Central memory CD8-positive, alpha-beta T cell (primary cell): ENCODE data around the gene FYB1.

Experiments used
- ATAC-seq: fragments of 150-1000 bp; cut with Tn5 transposase; replicated peaks from 2 replicates; pipeline ENCODE4 v1.10.0; 2022; ENCODE audit warnings: mild to moderate bottlenecking, moderate FRiP score, moderate number of reproducible peaks; ENCODE audit not compliant: poor library complexity, severe bottlenecking; ENCODE audit errors: extremely low read depth
- DNase-seq, 2 donors: peaks; one replicate each; pipeline ENCODE4 v3.0.0; 2021; ENCODE audit warnings: low spot score in 2 of 2
- H3K27ac Mint-ChIP-seq: one replicate; pipeline ENCODE4 v1.8.0; 2022; ENCODE audit warnings: low read depth, mild to moderate bottlenecking, moderate library complexity, mixed read lengths
- H3K27me3 Mint-ChIP-seq: one replicate; pipeline ENCODE4 v1.8.0; 2022; ENCODE audit warnings: mixed read lengths
- H3K36me3 Mint-ChIP-seq: one replicate; pipeline ENCODE4 v1.8.0; 2022; ENCODE audit warnings: mild to moderate bottlenecking, moderate library complexity, mixed read lengths; ENCODE audit not compliant: insufficient read depth
- H3K4me1 Mint-ChIP-seq: one replicate; pipeline ENCODE4 v1.8.0; 2022; ENCODE audit warnings: mixed read lengths
- H3K4me3 Mint-ChIP-seq: one replicate; pipeline ENCODE4 v1.8.0; 2022; ENCODE audit warnings: mild to moderate bottlenecking, moderate library complexity, mixed read lengths
- H3K9me3 Mint-ChIP-seq: one replicate; pipeline ENCODE4 v1.8.0; 2022; ENCODE audit warnings: mixed read lengths

FYB1 gene

GRCh38 chr5:39200081-39200480 lies 19.3 kb downstream of the FYB1 start:
- Mint-ChIP-seq H3K27ac (peak overlapping the region; percentile 94), H3K4me1 (peaks cover 64% of the 10 kb centered on the region)

GRCh38 chr5:39199335-39199734 lies 20.0 kb downstream of the FYB1 start:
- DNase-seq (no peak), ATAC-seq (no peak)
- peaks cover 64% of the 10 kb centered on the region for H3K4me1 Mint-ChIP-seq
- peak overlapping the region; percentile 94 for H3K27ac Mint-ChIP-seq
- H3K36me3 Mint-ChIP-seq = peaks cover 36% of the 10 kb centered on the region
- peak overlapping the region; percentile 89 for H3K4me3 Mint-ChIP-seq
- no peaks in the 10 kb centered on the region for H3K27me3 Mint-ChIP-seq
- H3K9me3 Mint-ChIP-seq = no peaks in the 10 kb centered on the region

More at GRCh38 chr5:39200081-39200480, 19.3 kb downstream of the FYB1 start:
- DNase-seq (no peak), ATAC-seq (no peak)
- no peaks in the 10 kb centered on the region for H3K9me3 Mint-ChIP-seq
- H3K36me3 Mint-ChIP-seq = peaks cover 30% of the 10 kb centered on the region
- peak overlapping the region; percentile 89 for H3K4me3 Mint-ChIP-seq
- H3K27me3 Mint-ChIP-seq = no peaks in the 10 kb centered on the region

DNA sequence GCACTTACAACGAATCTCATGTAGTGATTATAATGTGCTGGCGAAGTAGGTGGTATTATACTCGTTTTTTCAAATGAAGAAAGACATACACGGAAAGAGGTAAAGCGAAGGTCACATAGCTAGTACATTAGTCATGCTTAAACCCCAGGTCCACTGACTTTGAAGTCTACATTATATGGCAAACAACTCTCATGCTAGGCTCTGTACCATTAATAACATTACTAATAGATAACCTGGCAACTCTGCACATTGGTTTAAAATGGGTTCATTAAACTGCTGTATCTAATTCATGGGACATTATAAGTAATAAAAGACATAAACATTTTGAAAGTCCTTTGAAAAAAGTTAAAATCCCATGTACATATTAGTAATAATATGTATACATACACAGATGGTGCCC lies 21.2 kb downstream of the FYB1 start:
- Mint-ChIP-seq H3K4me3 (peak overlapping the region; percentile 89), H3K27me3 (no peaks in the 10 kb centered on the region), H3K4me1 (peaks cover 66% of the 10 kb centered on the region), H3K9me3 (no peaks in the 10 kb centered on the region), H3K27ac (peak overlapping the region; percentile 52), H3K36me3 (peaks cover 40% of the 10 kb centered on the region)
- DNase-seq (no peak), ATAC-seq (peak; percentile 30)

- DNase-seq = peak in 1 of 2 donors; percentile 39
- Mint-ChIP-seq H3K9me3 (no peaks in the 10 kb centered on the region), H3K36me3 (peaks cover 37% of the 10 kb centered on the region), H3K27ac (peak overlapping the region; percentile 52), H3K4me1 (peaks cover 67% of the 10 kb centered on the region), H3K27me3 (no peaks in the 10 kb centered on the region), H3K4me3 (peak overlapping the region; percentile 89)
- ATAC-seq = peak; percentile 77
Measured at GRCh38 chr5:39197556-39197955, 21.8 kb downstream of the FYB1 start.

DNA sequence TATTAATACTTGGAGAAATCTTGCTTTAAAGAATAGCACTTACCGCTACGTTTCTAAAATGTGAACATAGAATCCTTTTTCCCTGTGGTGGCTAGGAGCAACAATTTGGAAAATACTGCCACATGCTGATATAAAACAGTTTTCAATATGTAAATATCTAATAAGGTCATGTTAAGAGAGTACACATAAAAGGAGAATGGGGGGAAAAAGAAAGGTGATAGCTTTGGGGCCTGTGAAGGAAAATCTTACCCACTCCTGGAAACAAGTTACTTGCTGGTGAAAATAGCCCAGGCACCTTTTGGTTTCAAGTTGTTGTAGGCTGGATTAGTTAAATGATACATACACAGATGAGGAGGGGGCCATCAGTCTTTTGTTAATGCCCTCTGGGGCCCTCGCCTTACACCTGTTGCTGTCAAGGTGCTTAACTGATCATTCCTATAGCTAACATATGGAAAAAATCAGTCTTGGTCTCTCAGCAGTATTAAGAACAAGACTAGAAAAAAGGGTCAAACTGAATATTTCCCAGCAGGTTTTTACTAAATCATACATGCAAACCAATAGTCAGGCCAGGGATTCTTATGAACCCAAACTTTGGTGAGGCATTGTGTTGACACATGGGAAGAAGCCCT lies 24.1 kb downstream of the FYB1 start:
- H3K4me1 Mint-ChIP-seq = peaks cover 66% of the 10 kb centered on the region
- DNase-seq (no peak), ATAC-seq (no peak)
- peak overlapping the region; percentile 71 for H3K4me3 Mint-ChIP-seq
- no peaks in the 10 kb centered on the region for H3K27me3 Mint-ChIP-seq
- H3K36me3 Mint-ChIP-seq = peaks cover 31% of the 10 kb centered on the region
- H3K9me3 Mint-ChIP-seq = no peaks in the 10 kb centered on the region
- H3K27ac Mint-ChIP-seq = peak overlapping the region; percentile 95

DNA sequence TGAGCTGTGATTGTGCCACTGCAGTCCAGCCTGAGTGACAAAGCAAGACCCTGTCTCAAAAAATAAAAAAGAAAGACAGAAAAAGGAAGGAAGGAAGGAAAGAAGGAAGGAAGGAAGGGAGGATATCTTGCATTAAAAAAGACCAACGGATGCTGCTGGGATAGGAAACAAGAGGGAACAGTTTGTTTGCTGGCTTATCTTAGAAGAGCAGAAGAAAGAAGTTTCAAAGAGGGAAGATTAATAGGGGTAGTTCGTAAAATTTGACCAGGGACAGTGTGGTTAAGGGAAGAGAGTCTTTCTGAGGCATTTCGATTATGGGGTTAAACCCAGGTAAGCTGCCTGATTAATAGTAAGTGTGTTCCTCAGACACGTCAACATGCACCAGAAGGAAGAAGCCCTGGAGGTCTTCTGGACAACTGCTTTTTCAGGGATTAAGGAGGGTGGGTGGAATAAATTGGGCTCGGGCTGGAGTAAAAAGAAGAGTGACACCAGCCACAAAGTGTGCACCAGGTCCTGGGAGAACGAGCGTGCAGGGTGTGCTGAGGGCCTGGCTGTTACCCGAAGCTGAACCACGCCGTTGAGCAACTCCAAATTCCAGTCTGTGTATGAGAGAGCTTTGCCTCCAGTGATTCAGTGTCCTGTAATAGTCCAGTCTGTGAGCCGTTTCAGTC lies 24.8 kb downstream of the FYB1 start:
- H3K27me3 Mint-ChIP-seq = no peaks in the 10 kb centered on the region
- H3K27ac Mint-ChIP-seq = peak overlapping the region; percentile 95
- H3K4me3 Mint-ChIP-seq = peak overlapping the region; percentile 71
- H3K9me3 Mint-ChIP-seq = no peaks in the 10 kb centered on the region
- peaks cover 30% of the 10 kb centered on the region for H3K36me3 Mint-ChIP-seq
- peaks cover 66% of the 10 kb centered on the region for H3K4me1 Mint-ChIP-seq
- DNase-seq (no peak), ATAC-seq (no peak)

DNA sequence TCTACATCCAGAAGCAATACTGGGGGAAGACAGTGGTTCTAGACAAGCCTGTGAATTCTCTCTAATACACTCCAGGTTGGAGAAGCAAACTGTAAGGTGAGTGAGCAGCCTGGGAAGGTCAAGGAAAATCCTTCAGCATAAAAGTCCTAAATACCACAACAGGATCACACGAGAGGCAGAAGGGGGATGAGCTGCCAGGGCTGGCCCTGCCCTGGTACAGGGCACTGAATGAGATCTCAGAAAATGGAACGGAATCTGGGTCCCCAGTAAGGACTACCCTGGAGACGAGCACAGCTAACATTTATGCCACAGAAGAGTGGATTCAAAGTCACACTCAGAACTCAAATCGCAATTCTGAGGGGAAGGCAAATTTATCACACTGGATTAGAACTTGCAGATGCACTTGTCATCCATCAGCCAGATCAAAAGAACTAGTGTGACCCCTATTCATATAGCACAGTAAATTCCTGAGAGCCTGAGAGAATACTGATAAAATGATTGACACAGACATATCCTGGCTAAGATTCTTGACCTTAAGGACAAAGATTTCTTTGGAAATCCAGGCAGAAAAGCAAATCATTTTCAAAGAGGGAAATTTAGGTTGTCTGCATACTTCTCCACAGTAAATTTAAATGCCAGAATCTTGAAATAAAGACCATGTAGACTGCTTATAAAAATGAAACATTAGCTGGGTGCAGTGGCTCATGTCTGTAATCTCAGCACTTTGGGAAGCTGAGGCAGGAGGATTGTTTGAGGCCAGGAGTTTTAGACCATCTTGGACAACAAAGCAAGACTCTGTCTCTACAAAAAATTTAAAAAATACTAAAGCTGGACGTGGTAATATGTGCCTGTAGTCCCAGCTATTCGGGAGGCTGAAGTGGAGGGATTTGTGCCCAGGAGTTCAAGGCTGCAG lies 25.6 kb downstream of the FYB1 start:
- no peaks in the 10 kb centered on the region for H3K9me3 Mint-ChIP-seq
- H3K27ac Mint-ChIP-seq = peak overlapping the region; percentile 95
- H3K4me1 Mint-ChIP-seq = peaks cover 73% of the 10 kb centered on the region
- H3K4me3 Mint-ChIP-seq = peak overlapping the region; percentile 71
- H3K36me3 Mint-ChIP-seq = peaks cover 34% of the 10 kb centered on the region
- DNase-seq (no peak), ATAC-seq (no peak)
- no peaks in the 10 kb centered on the region for H3K27me3 Mint-ChIP-seq

GRCh38 chr5:39192450-39193160 lies 26.8 kb downstream of the FYB1 start:
- peaks cover 85% of the 10 kb centered on the region for H3K4me1 Mint-ChIP-seq
- peak overlapping the region; percentile 95 for H3K27ac Mint-ChIP-seq
- peaks cover 39% of the 10 kb centered on the region for H3K36me3 Mint-ChIP-seq
- ATAC-seq = no peak
- H3K4me3 Mint-ChIP-seq = no peak overlapping the region
- no peaks in the 10 kb centered on the region for H3K27me3 Mint-ChIP-seq
- H3K9me3 Mint-ChIP-seq = no peaks in the 10 kb centered on the region
- no peak for DNase-seq

DNA sequence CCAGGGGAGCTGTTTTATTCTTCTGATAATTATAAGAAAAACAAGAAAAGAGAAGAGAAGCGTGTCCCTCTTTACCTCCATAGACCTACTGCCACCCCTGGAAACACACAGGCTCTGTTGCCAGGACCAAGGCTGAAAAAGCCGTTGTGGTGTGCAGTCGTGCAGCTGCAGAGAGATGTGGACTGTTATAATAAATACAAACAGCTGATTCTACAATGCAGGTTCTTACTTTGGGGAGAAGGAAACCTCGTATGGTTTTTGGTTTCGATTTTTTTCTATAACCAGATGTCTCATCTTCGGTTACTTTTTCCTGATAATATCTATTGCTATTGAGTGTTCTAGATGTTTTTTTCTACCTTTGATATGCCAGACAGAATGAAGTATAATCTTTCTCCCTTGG lies 28.1 kb downstream of the FYB1 start:
- Mint-ChIP-seq H3K9me3 (no peaks in the 10 kb centered on the region), H3K27ac (peak overlapping the region; percentile 95), H3K4me1 (peaks cover 89% of the 10 kb centered on the region), H3K27me3 (no peaks in the 10 kb centered on the region), H3K36me3 (peaks cover 36% of the 10 kb centered on the region), H3K4me3 (peak overlapping the region; percentile 66)
- ATAC-seq (peak; percentile 58), DNase-seq (no peak)

DNA sequence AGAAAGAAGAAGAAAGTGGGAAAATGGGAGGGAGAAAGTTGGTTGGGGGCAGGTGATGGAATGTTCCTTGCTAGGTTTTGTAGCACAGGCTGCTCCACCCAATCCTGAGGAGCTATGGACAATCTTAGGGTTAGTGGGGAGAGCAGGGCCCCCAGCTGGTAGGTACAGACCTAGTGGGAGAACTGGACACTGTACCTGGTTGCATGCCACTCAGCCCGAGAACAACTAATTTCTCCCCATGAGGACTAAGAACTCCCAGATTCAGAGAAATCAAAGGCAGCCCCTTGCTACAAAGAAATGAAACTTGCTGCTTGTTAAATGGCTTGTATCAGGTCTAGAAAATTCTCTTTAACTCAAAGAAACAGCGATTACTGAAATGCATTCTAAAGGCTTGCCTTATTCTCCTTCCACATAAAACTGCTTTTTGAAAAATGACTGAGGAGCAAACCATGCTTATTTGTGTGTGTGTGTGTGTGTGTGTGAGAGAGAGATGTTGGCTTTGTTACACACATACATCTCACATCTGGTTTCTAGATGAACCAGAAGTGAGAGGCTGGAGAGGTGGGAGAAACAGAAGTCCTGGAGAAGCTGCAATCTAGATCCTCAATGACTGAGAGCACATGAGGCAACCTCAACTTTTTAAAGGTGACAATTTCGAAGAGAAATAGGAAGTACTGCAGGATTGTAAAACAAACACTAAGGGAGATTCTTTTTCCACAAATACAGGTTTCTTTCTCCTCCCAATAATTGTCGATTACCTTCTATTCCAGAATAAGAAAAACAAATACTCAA lies 28.9 kb downstream of the FYB1 start:
- H3K27ac Mint-ChIP-seq = peak overlapping the region; percentile 95
- no peaks in the 10 kb centered on the region for H3K27me3 Mint-ChIP-seq
- H3K36me3 Mint-ChIP-seq = peaks cover 39% of the 10 kb centered on the region
- ATAC-seq (no peak), DNase-seq (no peak)
- H3K4me3 Mint-ChIP-seq = peak overlapping the region; percentile 66
- peaks cover 92% of the 10 kb centered on the region for H3K4me1 Mint-ChIP-seq
- H3K9me3 Mint-ChIP-seq = no peaks in the 10 kb centered on the region

DNA sequence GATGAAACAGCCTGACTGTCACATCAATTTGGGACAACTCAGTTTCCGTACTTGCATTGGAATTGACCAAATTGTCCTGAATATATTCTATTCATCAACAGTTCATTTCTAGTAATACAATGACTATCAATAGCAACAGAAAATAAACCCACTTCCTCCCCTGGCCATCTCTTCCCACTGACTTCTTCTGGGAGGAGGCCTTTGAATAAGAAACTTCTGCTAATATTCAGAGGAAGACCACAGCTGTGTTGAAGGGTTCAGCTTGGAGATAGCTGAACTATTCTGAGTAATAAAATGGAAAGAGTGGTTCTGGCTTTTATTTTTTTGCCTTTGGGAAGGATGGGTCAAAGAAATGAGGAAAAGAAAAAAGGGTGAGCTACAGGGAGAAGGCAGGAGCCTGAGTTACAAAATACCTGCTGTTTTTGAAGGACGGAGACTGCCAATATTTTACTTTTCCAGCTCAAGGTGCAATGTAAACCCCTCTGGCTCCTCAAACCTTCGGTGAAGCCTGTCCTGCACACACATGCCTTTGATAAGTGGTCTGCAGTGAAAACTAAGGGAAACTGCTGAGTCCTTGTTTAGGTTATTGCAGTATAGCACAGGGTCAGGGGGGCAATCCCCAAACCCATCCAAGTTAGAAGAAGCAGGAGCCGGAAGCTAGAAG lies 29.9 kb downstream of the FYB1 start:
- H3K4me3 Mint-ChIP-seq = peak overlapping the region; percentile 66
- peaks cover 88% of the 10 kb centered on the region for H3K4me1 Mint-ChIP-seq
- H3K27me3 Mint-ChIP-seq = no peaks in the 10 kb centered on the region
- DNase-seq (no peak), ATAC-seq (no peak)
- peak overlapping the region; percentile 95 for H3K27ac Mint-ChIP-seq
- H3K9me3 Mint-ChIP-seq = no peaks in the 10 kb centered on the region
- peaks cover 31% of the 10 kb centered on the region for H3K36me3 Mint-ChIP-seq
